IMR-90 (cell line): ENCODE measurements around the gene SLC26A11. TPM values are rescaled to one million over a fixed set of nuclear protein-coding genes. Genes with fewer than 3 reads are reported as not detected.
A peak's percentile ranks its signal among the peaks of the same experiment; 100 is the strongest.

ENCODE experiments used
- ATAC-seq: fragments of 200-7000 bp; cut with Tn5 transposase; 2 replicates; pipeline ENCODE4 v1.9.1; 2020; ENCODE audit warnings: low read depth, mild to moderate bottlenecking, moderate library complexity
- BruUV-seq: library from RNA; stranded (reverse); fragments of 400-500 nt; replicated peaks from 2 replicates; lab custom pipeline; 2021; lab: Mats Ljungman, UMichigan
- CTCF ChIA-PET: fragments of 300-600 bp; formaldehyde crosslinking; extraction: SDS; loops from one replicate; lab custom pipeline; 2021; ENCODE audit warnings: antibody characterized with exemption; lab: Yijun Ruan, JAX
- POLR2A ChIA-PET: fragments of 300-600 bp; sonication (Branson Sonifier 250); formaldehyde crosslinking; loops from one replicate; lab custom pipeline; 2022; ENCODE audit warnings: antibody characterized with exemption; ENCODE audit not compliant: unreplicated experiment; lab: Charles Lee
- DNase-seq: peaks from one replicate; pipeline ENCODE4 v3.0.0; 2013
- H2AFZ ChIP-seq: replicated peaks from 2 replicates; pipeline ENCODE3; 2013; ENCODE audit warnings: low read length, mild to moderate bottlenecking; ENCODE audit not compliant: poor library complexity
- H2AK5ac ChIP-seq: 2 replicates; pipeline ENCODE4 v1.6.1; 2013; ENCODE audit warnings: low read depth, low read length, inconsistent platforms
- H2AK9ac ChIP-seq: replicated peaks from 2 replicates; pipeline ENCODE3; 2013; ENCODE audit warnings: mild to moderate bottlenecking, low read depth, low read length, moderate library complexity; ENCODE audit not compliant: poor library complexity
- H2BK120ac ChIP-seq: 2 replicates; pipeline ENCODE4 v1.6.1; 2013; ENCODE audit warnings: low read depth, low read length, inconsistent platforms
- H2BK15ac ChIP-seq: 3 replicates; pipeline ENCODE4 v1.6.1; 2013; ENCODE audit warnings: low read depth, low read length, inconsistent platforms
- H2BK20ac ChIP-seq: 2 replicates; pipeline ENCODE4 v1.6.1; 2013; ENCODE audit warnings: low read depth, mild to moderate bottlenecking, inconsistent platforms, low read length, moderate library complexity
- H2BK5ac ChIP-seq: 2 replicates; pipeline ENCODE4 v1.6.1; 2013; ENCODE audit warnings: mild to moderate bottlenecking, low read depth, low read length, inconsistent platforms; ENCODE audit not compliant: poor library complexity, severe bottlenecking
- H3K14ac ChIP-seq: replicated peaks from 2 replicates; pipeline ENCODE4 v1.6.1; 2013; ENCODE audit warnings: low read depth, low read length, inconsistent platforms
- H3K18ac ChIP-seq: 2 replicates; pipeline ENCODE4 v1.6.1; 2013; ENCODE audit warnings: low read depth, low read length, control low read depth
- H3K23ac ChIP-seq: 2 replicates; pipeline ENCODE4 v1.6.1; 2013; ENCODE audit warnings: low read depth, low read length, inconsistent platforms
- H3K27ac ChIP-seq: 2 replicates; pipeline ENCODE4 v1.5.1; 2013; ENCODE audit warnings: mild to moderate bottlenecking, control low read depth, low read length; ENCODE audit not compliant: insufficient read depth
- H3K27me3 ChIP-seq: 2 replicates; pipeline ENCODE4 v1.6.1; 2013; ENCODE audit warnings: low read length; ENCODE audit not compliant: control insufficient read depth, insufficient read depth
- H3K36me3 ChIP-seq: 2 replicates; pipeline ENCODE4 v1.6.1; 2013; ENCODE audit warnings: low read length, mixed read lengths; ENCODE audit not compliant: control insufficient read depth, insufficient read depth
- H3K4ac ChIP-seq: 2 replicates; pipeline ENCODE4 v1.6.1; 2013; ENCODE audit warnings: low read depth, low read length, inconsistent platforms
- H3K4me1 ChIP-seq: 2 replicates; pipeline ENCODE4 v1.6.1; 2013; ENCODE audit warnings: low read length, mixed read lengths; ENCODE audit not compliant: control insufficient read depth, insufficient read depth
- H3K4me2 ChIP-seq: 2 replicates; pipeline ENCODE4 v1.6.1; 2013; ENCODE audit warnings: low read depth, mild to moderate bottlenecking, control low read depth, low read length, moderate library complexity
- H3K4me3 ChIP-seq: 2 replicates; pipeline ENCODE4 v1.5.1; 2013; ENCODE audit warnings: low read depth, mild to moderate bottlenecking, control low read depth, low read length, moderate library complexity; ENCODE audit not compliant: insufficient read depth
- H3K56ac ChIP-seq: 2 replicates; pipeline ENCODE4 v1.6.1; 2013; ENCODE audit warnings: low read length, inconsistent platforms; ENCODE audit not compliant: insufficient read depth; ENCODE audit errors: extremely low read depth
- H3K79me1 ChIP-seq, 2 experiments: 2 replicates each; pipeline ENCODE4 v1.6.1; 2013; ENCODE audit warnings: low read length in 2 of 2, inconsistent platforms in 1 of 2, low read depth in 1 of 2
- H3K9ac ChIP-seq: 2 replicates; pipeline ENCODE4 v1.6.1; 2013; ENCODE audit warnings: low read depth, low read length, control low read depth
- H3K9me1 ChIP-seq: 2 replicates; pipeline ENCODE4 v1.6.1; 2013; ENCODE audit warnings: low read length, inconsistent platforms; ENCODE audit not compliant: insufficient read depth
- H3K9me3 ChIP-seq: 2 replicates; pipeline ENCODE4 v1.6.1; 2013; ENCODE audit warnings: low read length; ENCODE audit not compliant: control insufficient read depth, insufficient read depth
- H4K20me1 ChIP-seq: 2 replicates; pipeline ENCODE4 v1.6.1; 2013; ENCODE audit warnings: low read length, inconsistent platforms; ENCODE audit not compliant: insufficient read depth
- H4K5ac ChIP-seq: 2 replicates; pipeline ENCODE4 v1.6.1; 2013; ENCODE audit warnings: mild to moderate bottlenecking, low read depth, low read length, control low read depth
- H4K8ac ChIP-seq, 2 experiments: 2 replicates each; pipeline ENCODE4 v1.6.1; 2013; ENCODE audit warnings: low read depth in 2 of 2, low read length in 2 of 2, control low read depth in 1 of 2, inconsistent platforms in 1 of 2
- H4K91ac ChIP-seq: 2 replicates; pipeline ENCODE4 v1.6.1; 2013; ENCODE audit warnings: low read depth, low read length, inconsistent platforms; ENCODE audit not compliant: insufficient read depth
- BHLHE40 ChIP-seq: fragments of 150-350 bp; IDR thresholded peaks from 2 replicates; pipeline ENCODE4 v1.6.1; 2016; ENCODE audit warnings: mild to moderate bottlenecking, low read depth, low read length
- CEBPB ChIP-seq: IDR thresholded peaks from 2 replicates; pipeline ENCODE4 v1.6.1; 2012; ENCODE audit warnings: low read depth, low read length, improper control_type of control experiment
- CHD1 ChIP-seq: IDR thresholded peaks from 2 replicates; pipeline ENCODE4 v1.6.1; 2012; ENCODE audit warnings: low read depth, low read length, improper control_type of control experiment
- CTCF ChIP-seq: conservative IDR thresholded peaks from 2 replicates; pipeline ENCODE4 v1.5.1; 2012; ENCODE audit warnings: mild to moderate bottlenecking, low read depth, low read length, improper control_type of control experiment
- ELK1 ChIP-seq: fragments of 150-350 bp; IDR thresholded peaks from 2 replicates; pipeline ENCODE4 v1.6.1; 2016; ENCODE audit warnings: low read depth, mild to moderate bottlenecking, low read length, moderate library complexity, borderline replicate concordance
- FOS ChIP-seq: fragments of 150-350 bp; IDR thresholded peaks from 2 replicates; pipeline ENCODE4 v1.6.1; 2016; ENCODE audit warnings: low read depth, low read length
- MAFK ChIP-seq: IDR thresholded peaks from 2 replicates; pipeline ENCODE4 v1.6.1; 2012; ENCODE audit warnings: low read depth, low read length, improper control_type of control experiment
- MXI1 ChIP-seq: IDR thresholded peaks from 2 replicates; pipeline ENCODE4 v1.6.1; 2012; ENCODE audit warnings: low read depth, mild to moderate bottlenecking, low read length, moderate library complexity, borderline replicate concordance
- NFE2L2 ChIP-seq: fragments of 150-350 bp; IDR thresholded peaks from 2 replicates; pipeline ENCODE4 v1.6.1; 2016; ENCODE audit warnings: low read depth, mild to moderate bottlenecking, low read length
- POLR2A ChIP-seq: IDR thresholded peaks from 2 replicates; pipeline ENCODE4 v1.6.1; 2012; ENCODE audit warnings: mild to moderate bottlenecking, low read depth, low read length
- RAD21 ChIP-seq: IDR thresholded peaks from 2 replicates; pipeline ENCODE4 v1.6.1; 2012; ENCODE audit warnings: low read length, improper control_type of control experiment
- RCOR1 ChIP-seq: IDR thresholded peaks from 2 replicates; pipeline ENCODE4 v1.6.1; 2012; ENCODE audit warnings: mild to moderate bottlenecking, low read length, improper control_type of control experiment; ENCODE audit not compliant: insufficient replicate concordance
- RFX5 ChIP-seq: IDR thresholded peaks from 2 replicates; pipeline ENCODE4 v1.8.0; 2012; ENCODE audit warnings: low read depth, mild to moderate bottlenecking, low read length, moderate library complexity
- SMC3 ChIP-seq: fragments of 150-350 bp; IDR thresholded peaks from 2 replicates; pipeline ENCODE4 v1.6.1; 2016; ENCODE audit warnings: low read depth, mild to moderate bottlenecking, antibody characterized with exemption, low read length, moderate library complexity
- USF2 ChIP-seq: fragments of 150-350 bp; IDR thresholded peaks from 2 replicates; pipeline ENCODE4 v1.6.1; 2017; ENCODE audit warnings: mild to moderate bottlenecking, antibody characterized with exemption, low read length, low read depth
- WGBS, 2 experiments: methylation state at CpG; one replicate each; pipeline versions ENCODE4 v1.1.5 to v1.1.7; 2013; ENCODE audit warnings: missing lambda C conversion rate in 2 of 2; ENCODE audit not compliant: insufficient read length in 1 of 2; ENCODE audit errors: extremely low coverage in 2 of 2; 5-methylcytosine and 5-hydroxymethylcytosine counted together
- dilution Hi-C: fragments of 300-500 bp; cut with HindIII; formaldehyde crosslinking; loops from one replicate; pipeline ENCODE4 v1.14.3; 2018; ENCODE audit warnings: low sequenced_read_pairs; ENCODE audit not compliant: unreplicated experiment
- in situ Hi-C: fragments of 300-500 bp; cut with MboI; formaldehyde crosslinking; loops from 3 replicates; pipeline ENCODE4 v1.14.3; 2019; ENCODE audit warnings: low sequenced_read_pairs, inconsistent platforms, mixed read lengths
- intact Hi-C: fragments of 100-400 bp; cut with micrococcal nuclease; formaldehyde crosslinking; loops from 2 replicates; pipeline ENCODE4 v1.10.0; 2022
- polyA plus RNA-seq, 3 experiments: library from polyadenylated mRNA; depleted of rRNA; stranded (reverse); fragments of >200 nt; gene quantifications; 2 replicates each; pipeline ENCODE4 v1.2.3, GENCODE V29; 2012; ENCODE audit warnings: low replicate concordance in 1 of 3
- total RNA-seq: library from RNA; depleted of rRNA; stranded (reverse); fragments of >200 nt; gene quantifications from 2 replicates; pipeline ENCODE4 v1.2.3, GENCODE V29; 2012

SLC26A11 gene
- total and polyA plus RNA-seq, 2 of the 4 experiments (the other 2 are of a cell fraction) = 3.2 to 15.6 TPM

GRCh38 chr17:80260069-80260535, 39.9 kb downstream of the SLC26A11 start:
- 1% methylated on average over 17 of the region's 63 CpGs; no CpG with 5 or more reads in 1 of the 2 experiments for WGBS, 2 experiments
- no peak overlapping the region for H4K5ac ChIP-seq
- H3K9me3 ChIP-seq = no peaks in the 10 kb centered on the region
- peak overlapping the region; percentile 44 for H3K9ac ChIP-seq
- peak overlapping the region; percentile 66 for H4K91ac ChIP-seq
- peak overlapping the region; percentile 71 for H2BK120ac ChIP-seq
- H2BK5ac ChIP-seq = peak overlapping the region; percentile 48
- H2AFZ ChIP-seq = peak overlapping the region; percentile 94
- H3K4me3 ChIP-seq = peak overlapping the region; percentile 56
- H2BK15ac ChIP-seq = no peak overlapping the region
- peak overlapping the region; percentile 42; the same call in 1 of the 2 replicates for H3K18ac ChIP-seq
- in situ Hi-C loops = no loop called here
- POLR2A ChIA-PET = no interaction called here
- H3K56ac ChIP-seq = peak overlapping the region; percentile 43; the same call in 1 of the 2 replicates
- ATAC-seq = peak; percentile 79
- H3K4me2 ChIP-seq = peak overlapping the region; percentile 96
- H2BK20ac ChIP-seq = no peak overlapping the region; the same call in 1 of the 2 replicates
- intact Hi-C loops = loop anchor here (5.0 kb wide), 2 partner anchors 38 to 253 kb away; partner anchors contain the start of genes SGSH and SLC26A11
- dilution Hi-C loops = no loop called here
- H3K27ac ChIP-seq = peak overlapping the region; percentile 49
- no TSS peak for BruUV-seq
- CTCF ChIA-PET = no interaction called here
- no peaks in the 10 kb centered on the region for H3K27me3 ChIP-seq
- peak overlapping the region; percentile 47 to 71; a peak in 2 of 4 replicates for H4K8ac ChIP-seq
- H3K23ac ChIP-seq = peak overlapping the region; percentile 94; the same call in 1 of the 2 replicates
- H3K14ac ChIP-seq = peak overlapping the region; percentile 81; the same call in 1 of the 2 replicates
- H3K9me1 ChIP-seq = 0 out of 2 replicates have a peak, but pooled peaks cover 3% of the 10 kb centered on the region
- DNase-seq = peak; percentile 65
- peaks cover 12 to 39% of the 10 kb centered on the region in 2 experiments; a peak in 2 of 4 replicates for H3K79me1 ChIP-seq
- H2AK5ac ChIP-seq = peak overlapping the region; percentile 59
- peaks cover 23% of the 10 kb centered on the region for H3K4me1 ChIP-seq
- no peaks in the 10 kb centered on the region for H4K20me1 ChIP-seq
- H3K4ac ChIP-seq = peak overlapping the region; percentile 82
- peak overlapping the region; percentile 93 for H2AK9ac ChIP-seq
- H3K36me3 ChIP-seq = peaks cover 2% of the 10 kb centered on the region; the same call in 1 of the 2 replicates
- TF ChIP-seq MXI1 = peak; percentile 64; the same call in 1 of the 2 replicates
- no peak for TF ChIP-seq SMC3
- TF ChIP-seq ELK1 = no peak
- TF ChIP-seq CHD1 = no peak
- no peak for TF ChIP-seq CTCF
- TF ChIP-seq NFE2L2 = no peak
- TF ChIP-seq RCOR1 = peak; percentile 37
- TF ChIP-seq FOS = no peak
- TF ChIP-seq RAD21 = no peak
- no peak for TF ChIP-seq RFX5
- no peak for TF ChIP-seq MAFK
- no peak for TF ChIP-seq USF2
- TF ChIP-seq CEBPB = no peak
- peak; percentile 51; the same call in 1 of the 2 replicates for TF ChIP-seq POLR2A
- TF ChIP-seq BHLHE40 = no peak
